HG03460 (cell line): ENCODE measurements around the gene SPN.
"Not testable (repeated sequence)": the region's sequence is repeated elsewhere in the genome, so short reads cannot be mapped to it uniquely, and the experiment has no call there.

Experiments
- ATAC-seq: cut with Tn5 transposase; IDR thresholded peaks from one replicate; pipeline ENCODE4 v1.9.1; 2021; ENCODE audit not compliant: unreplicated experiment

SPN gene

GRCh38 chr16:29645694-29646187 lies 17.3 kb upstream of the SPN start:
- no peak for ATAC-seq

DNA sequence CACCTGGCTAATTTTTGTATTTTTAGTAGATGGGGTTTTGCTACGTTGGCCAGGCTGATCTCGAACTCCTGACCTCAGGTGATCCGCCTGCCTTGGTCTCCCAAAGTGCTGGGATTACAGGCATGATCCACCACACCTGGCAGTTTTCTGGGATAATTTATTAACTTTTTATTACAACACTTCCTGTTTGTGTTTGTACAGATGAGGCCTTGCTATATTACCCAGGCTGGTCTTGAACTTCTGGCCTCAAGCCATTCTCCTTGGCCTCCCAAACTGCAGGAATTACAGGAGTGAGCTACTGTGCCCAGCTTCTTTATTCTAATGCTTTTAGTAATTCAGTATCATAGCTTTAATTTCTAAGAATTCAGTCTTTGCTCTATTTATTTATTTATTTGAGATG lies 16.1 kb upstream of the SPN start:
- no peak for ATAC-seq

GRCh38 chr16:29649588-29650494 lies 13.2 kb upstream of the SPN start:
- no peak for ATAC-seq

DNA sequence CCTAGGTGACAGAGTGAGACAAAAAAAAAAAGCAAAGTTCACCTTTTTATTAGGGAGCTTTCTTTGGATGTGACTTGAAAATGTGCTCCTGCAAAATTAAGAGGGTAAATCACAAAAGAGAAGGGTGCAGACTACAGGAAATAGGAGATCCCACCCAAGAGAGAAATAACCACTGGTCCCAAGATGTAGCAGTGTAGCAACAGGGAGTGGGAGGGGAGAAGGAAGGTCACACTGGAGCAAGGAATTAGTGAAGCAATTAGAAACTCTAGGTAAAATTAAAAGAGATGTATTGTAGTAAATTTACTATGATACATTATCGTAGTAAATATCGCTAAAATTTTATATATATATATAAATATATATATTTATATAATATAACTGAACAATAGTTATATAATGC lies 12.3 kb upstream of the SPN start:
- no peak for ATAC-seq

DNA sequence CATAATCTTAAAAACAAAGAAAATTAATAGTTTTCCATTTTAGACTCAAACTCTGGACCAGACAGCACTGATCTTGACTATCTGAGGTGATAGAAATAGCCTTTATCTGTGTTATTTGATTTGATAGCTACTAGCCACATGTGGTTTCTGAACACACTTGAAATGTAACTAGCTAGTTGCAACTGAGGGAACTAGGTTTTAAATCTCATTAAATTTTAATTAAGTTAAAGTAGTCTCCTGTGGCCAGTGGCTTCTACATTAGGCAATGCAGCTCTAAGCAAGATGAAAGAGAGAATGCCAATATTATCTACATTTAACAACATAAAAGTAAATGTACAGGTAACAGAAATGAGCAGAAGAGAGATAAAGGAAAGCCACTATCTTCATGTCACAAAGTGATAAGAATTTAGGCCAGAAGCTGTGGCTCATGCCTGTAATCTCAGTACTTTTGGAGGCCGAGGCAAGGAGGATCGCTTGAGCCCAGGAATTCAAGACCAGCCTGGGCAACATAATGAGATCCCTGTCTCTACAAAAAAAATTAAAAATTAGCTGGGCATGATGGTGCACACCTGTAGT lies 11.2 kb upstream of the SPN start:
- no peak for ATAC-seq

- no peak for ATAC-seq
Measured at GRCh38 chr16:29653471-29653870, 9.6 kb upstream of the SPN start.

DNA sequence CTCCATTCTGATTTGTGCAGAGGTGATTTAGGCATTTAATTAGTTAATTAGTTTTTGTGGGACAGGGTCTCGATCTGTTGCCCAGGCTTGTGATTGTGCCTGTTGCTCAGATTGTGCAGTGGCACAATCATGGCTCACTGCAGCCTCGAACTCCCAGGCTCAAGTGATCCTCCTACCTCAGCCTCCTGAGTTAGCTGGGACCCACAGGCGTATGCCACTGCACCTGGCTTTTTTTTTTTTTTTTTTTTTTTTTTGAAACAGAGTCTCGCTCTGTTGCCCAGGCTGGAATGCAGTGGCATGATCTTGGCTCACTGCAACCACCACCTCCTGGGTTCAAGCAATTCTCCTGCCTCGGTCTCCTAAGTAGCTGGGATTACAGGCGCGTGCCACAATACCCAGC lies 9.2 kb upstream of the SPN start:
- not testable (repeated sequence) for ATAC-seq

- no peak for ATAC-seq
Measured at GRCh38 chr16:29656688-29657523, 6.1 kb upstream of the SPN start.

DNA sequence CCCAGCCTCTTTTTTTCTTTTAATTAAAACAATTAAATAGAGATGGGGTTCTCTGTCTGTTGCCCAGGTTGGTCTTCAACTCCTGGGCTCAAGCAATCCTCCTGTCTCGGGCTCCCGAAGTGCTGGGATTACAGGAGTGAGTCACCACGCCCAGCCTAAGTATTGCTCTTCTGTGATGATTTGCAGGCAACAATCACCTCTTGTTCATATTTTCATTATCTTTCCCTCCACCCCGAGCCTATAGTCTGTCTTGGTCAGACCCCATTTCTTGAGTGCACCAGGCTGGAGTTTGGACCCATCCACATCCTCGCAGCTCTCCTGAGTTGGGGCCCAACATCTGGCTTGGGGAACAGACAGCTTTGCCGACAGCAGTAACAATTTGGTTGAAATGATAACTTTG lies 4.3 kb upstream of the SPN start:
- no peak for ATAC-seq

DNA sequence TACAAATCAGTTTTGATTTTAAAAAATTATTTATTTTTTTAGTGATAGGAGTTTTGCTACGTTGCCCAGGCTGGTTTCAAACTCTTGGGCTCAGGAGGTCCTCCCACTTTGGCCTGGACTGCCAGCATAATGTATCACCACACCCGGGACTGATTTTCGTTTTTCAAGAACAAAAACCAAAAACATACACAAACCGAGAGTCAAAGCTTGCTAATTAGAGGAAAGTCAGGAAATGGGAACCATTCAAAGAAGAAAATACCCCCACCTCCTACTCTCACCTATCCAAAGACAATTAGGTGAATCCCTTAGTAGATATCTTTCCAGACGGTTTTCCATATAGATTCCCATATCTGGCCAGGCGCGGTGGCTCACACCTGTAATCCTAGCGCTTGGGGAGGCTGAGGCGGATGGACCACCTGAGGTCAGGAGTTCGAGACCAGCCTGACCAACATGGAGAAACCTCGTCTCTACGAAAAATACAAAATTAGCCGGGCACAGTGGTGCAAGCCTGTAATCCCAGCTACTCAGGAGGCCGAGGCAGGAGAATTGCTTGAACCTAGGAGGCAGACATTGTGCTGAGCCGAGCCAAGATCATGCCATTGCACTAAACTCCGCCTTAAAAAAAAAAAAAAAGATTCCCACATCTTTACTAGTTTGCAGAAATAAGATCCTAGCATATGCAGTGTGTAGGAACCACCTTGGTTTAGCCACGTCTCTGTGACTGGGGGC lies 883 bp upstream of the SPN start:
- ATAC-seq: no peak

- ATAC-seq: peak; percentile 39
Measured at GRCh38 chr16:29662729-29663015, 375 bp upstream of the SPN start.

GRCh38 chr16:29663807-29664090 lies 702 bp downstream of the SPN start:
- ATAC-seq: no peak

GRCh38 chr16:29664091-29664921 lies 1.3 kb downstream of the SPN start:
- ATAC-seq: no peak

DNA sequence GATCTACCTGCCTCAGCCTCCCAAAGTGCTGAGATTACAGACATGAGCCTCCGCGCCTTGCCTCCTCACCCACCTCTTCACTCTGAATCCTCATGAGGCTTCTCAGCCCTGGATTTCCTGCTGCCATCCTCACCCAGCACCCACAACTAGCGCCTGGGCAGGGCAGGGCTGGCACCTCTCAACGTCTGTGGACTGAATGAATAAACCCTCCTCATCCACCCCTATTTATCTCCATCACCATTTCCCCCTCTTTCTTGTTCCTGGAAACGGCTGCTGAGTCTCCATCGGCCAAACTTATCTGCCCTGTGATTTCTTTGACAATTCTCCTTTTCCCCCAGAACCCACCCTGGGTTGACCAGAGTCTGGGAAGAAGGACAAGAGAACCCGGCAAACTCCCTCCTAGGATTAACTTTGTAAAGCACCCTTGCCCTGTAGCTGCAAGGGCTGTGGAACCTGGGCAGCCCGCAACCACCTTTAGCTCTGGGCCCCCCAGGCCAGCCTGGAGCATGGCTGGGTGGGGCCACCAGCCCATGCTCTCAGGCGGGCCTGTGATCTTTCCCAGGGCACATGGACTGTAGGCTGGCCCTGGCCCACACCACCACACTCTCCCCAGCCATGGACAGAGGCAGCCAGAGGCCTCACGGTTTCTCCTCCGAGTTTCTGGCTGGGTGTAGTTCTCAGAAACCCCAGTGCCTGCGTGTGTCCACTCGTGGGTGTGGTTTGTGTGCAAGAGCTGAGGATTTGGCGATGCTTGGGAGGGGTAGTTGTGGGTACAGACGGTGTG lies 2.4 kb downstream of the SPN start:
- ATAC-seq: no peak

- ATAC-seq: not testable (repeated sequence)
Measured at GRCh38 chr16:29667322-29667610, 4.2 kb downstream of the SPN start.

DNA sequence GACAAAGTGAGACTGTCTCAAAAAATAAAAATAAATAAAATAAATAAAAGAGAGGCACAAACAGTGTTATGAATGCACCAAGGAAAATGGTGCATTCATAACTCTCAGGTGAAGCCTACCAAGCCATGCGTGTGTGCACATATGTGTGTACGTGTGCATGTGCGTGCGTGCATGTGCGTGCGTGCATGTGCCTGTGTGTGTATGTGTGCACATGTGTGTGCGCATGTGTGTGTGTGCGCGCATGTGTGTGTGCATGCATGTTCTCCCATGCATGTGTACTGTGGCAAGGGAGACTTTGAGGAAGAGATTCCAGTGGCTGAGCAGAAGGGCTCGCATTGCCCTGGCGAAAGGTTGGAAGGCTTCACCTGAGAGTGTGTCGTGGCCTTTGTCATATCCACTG lies 4.7 kb downstream of the SPN start:
- no peak for ATAC-seq

DNA sequence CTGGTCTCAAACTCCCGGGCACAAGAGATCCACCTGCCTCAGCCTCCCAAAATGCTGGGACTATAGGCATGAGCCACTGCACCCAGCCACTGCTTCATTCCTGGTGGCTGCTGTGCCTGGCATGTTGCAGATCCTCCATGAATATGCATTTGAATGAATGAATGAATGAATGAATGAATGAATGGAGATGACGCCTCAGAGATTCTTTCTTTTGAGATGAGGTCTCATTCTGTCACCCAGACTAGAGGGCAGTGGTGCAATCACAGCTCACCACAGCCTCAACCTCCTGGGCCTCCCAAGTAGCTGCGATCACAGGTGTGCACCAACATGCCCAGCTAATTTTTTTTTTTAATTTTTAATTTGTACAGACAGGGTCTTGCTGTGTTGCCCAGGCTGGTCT lies 5.2 kb downstream of the SPN start:
- no peak for ATAC-seq

DNA sequence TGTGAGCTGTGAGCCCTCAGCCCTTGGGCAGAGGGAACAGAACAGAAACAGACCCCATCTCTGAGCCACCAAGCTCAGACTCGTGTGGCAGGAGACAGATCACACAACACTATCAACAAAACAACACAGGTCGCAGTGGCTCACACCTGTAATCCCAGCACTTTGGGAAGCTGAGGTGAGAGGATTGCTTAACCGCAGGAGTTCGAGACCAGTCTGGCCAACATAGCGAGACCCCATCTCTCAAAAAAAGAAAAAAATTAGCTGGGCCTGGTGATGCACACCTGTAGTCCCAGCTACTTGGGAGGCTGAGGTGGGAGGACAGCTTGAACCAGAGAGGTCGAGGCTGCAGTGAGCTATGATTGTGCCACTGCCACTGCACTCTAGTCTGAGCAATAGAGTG lies 10.5 kb downstream of the SPN start:
- no peak for ATAC-seq

- ATAC-seq: no peak
Measured at GRCh38 chr16:29674188-29674587, 11.1 kb downstream of the SPN start.
